Transverse colon (tissue), 4 donors: ENCODE results near the gene IGSF21. TPM values are rescaled to one million over a fixed set of nuclear protein-coding genes. Genes with fewer than 3 reads are reported as not detected.

Source experiments
- DNase-seq: peaks from one replicate; pipeline ENCODE4 v3.0.0-alpha.2; 2019
- H3K27ac ChIP-seq, 4 donors: fragments of 200-600 bp; sonication (generic); 2 replicates each; pipeline ENCODE4 v1.5.1; 2016 to 2018; ENCODE audit warnings: inconsistent platforms in 4 of 4
- H3K27me3 ChIP-seq: fragments of 200-600 bp; sonication (generic); 2 replicates; pipeline ENCODE4 v1.5.1; 2017; ENCODE audit warnings: inconsistent platforms
- H3K36me3 ChIP-seq, 4 donors: fragments of 200-600 bp; sonication (generic); 2 replicates each; pipeline ENCODE4 v1.5.1; 2017 to 2019; ENCODE audit warnings: inconsistent platforms in 4 of 4
- H3K4me1 ChIP-seq, 4 donors: fragments of 200-600 bp; sonication (generic); 2 replicates each; pipeline ENCODE4 v1.5.1; 2017 to 2020; ENCODE audit warnings: inconsistent platforms in 4 of 4
- H3K4me3 ChIP-seq, 4 donors: fragments of 200-600 bp; sonication (generic); 1 replicate in 1 of 4; 2 replicates in 3 of 4; pipeline versions ENCODE4 v1.5.1 to v1.6.1; 2017 to 2019; ENCODE audit warnings: inconsistent platforms in 4 of 4
- H3K9me3 ChIP-seq, 2 donors: fragments of 200-600 bp; sonication (generic); 2 replicates each; pipeline ENCODE4 v1.5.1; 2017 to 2019; ENCODE audit warnings: inconsistent platforms in 2 of 2
- EP300 ChIP-seq: sonication (generic); formaldehyde crosslinking; IDR thresholded peaks from one replicate; pipeline ENCODE4 v1.6.1; 2017; ENCODE audit warnings: antibody characterized with exemption, low read depth
- POLR2A ChIP-seq: fragments of 450-650 bp; IDR thresholded peaks from one replicate; pipeline ENCODE4 v1.6.1; 2016; ENCODE audit warnings: antibody characterized with exemption, mild to moderate bottlenecking, moderate library complexity
- POLR2AphosphoS5 ChIP-seq, 3 donors: sonication (generic); formaldehyde crosslinking; IDR thresholded peaks; one replicate each; pipeline ENCODE4 v1.6.1; 2016; ENCODE audit warnings: antibody characterized with exemption in 3 of 3
- WGBS, 2 donors: methylation state at CpG; one replicate each; pipeline ENCODE4 v1.1.5; 2018; ENCODE audit warnings: low coverage in 1 of 2; 5-methylcytosine and 5-hydroxymethylcytosine counted together
- in situ Hi-C, 4 donors: fragments of 200-750 bp; cut with MboI; loops; one replicate each; pipeline versions ENCODE4 v1.15.0 to v1.15.1; 2017; ENCODE audit warnings: low sequenced_read_pairs in 3 of 4, low pct_ligation_motif_present in 1 of 4, low pct_unique_long_range_greater_than_20kb in 1 of 4
- intact Hi-C: fragments of 100-400 bp; cut with DNase I; formaldehyde crosslinking; loops from one replicate; pipeline ENCODE4 v1.15.1; 2023; ENCODE audit warnings: low total_unique reads
- total RNA-seq, 4 donors: library from RNA; depleted of rRNA; stranded (reverse); fragments of >200 nt; gene quantifications; one replicate each; pipeline ENCODE4 v1.1.0, GENCODE V29; 2016
- TF ChIP-seq, protein P1 (sequence below), 5 experiments: fragments of 200-600 bp in 3 of 5; fragments of 450-650 bp in 2 of 5; sonication (generic) in 3 of 5; IDR thresholded peaks; 1 replicate in 2 of 5; 2 replicates in 3 of 5; pipeline ENCODE4 v1.5.1; 2016 to 2017; ENCODE audit warnings: antibody characterized with exemption in 5 of 5, inconsistent platforms in 3 of 5, mild to moderate bottlenecking in 2 of 5, moderate library complexity in 1 of 5

The IGSF21 gene
- total RNA-seq, 4 donors from 2014 or later: 1.1 to 6.8 (median 1.6) TPM; not detected in 1

DNA sequence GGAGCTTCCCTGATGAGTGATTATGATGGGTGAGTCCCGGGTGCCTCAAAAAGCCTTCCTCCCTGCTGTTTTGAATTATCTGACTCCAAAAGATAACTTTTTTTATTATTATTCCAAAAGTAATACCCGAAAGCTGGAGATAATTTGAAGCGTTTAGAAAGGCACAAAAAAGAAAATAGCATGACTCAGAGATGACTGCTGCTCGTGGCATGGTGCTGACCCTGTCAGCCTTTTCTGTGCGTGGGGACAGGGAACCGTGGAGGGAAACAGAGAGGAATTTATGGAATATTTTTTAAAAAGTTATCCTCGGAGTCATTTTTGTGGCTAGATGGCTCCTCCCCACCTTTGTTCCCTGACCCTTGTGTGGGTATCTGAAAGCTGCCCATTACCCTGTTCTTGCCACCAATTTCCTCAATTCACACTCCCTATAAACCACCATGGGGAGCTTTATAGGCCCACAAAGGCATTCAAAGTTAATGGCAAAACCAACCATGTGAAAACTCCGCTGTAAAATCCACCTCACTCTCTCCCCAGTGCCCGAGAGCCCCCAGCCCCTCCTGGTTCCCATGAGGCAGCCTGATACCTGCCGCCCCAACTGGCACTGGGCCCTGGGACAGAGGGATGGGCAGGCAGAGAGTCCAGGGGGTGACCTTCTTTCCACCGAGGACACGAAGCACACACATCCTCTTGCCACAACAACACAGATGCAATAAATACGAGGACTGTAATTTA lies 37.5 kb downstream of the IGSF21 start:
- intact Hi-C loops: no loop called here
- TF ChIP-seq POLR2AphosphoS5 (IDR thresholded peaks at IDR 0.05) (no peak), POLR2A (no peak), EP300 (no peak)
- TF ChIP-seq, protein P1, sequence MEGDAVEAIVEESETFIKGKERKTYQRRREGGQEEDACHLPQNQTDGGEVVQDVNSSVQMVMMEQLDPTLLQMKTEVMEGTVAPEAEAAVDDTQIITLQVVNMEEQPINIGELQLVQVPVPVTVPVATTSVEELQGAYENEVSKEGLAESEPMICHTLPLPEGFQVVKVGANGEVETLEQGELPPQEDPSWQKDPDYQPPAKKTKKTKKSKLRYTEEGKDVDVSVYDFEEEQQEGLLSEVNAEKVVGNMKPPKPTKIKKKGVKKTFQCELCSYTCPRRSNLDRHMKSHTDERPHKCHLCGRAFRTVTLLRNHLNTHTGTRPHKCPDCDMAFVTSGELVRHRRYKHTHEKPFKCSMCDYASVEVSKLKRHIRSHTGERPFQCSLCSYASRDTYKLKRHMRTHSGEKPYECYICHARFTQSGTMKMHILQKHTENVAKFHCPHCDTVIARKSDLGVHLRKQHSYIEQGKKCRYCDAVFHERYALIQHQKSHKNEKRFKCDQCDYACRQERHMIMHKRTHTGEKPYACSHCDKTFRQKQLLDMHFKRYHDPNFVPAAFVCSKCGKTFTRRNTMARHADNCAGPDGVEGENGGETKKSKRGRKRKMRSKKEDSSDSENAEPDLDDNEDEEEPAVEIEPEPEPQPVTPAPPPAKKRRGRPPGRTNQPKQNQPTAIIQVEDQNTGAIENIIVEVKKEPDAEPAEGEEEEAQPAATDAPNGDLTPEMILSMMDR (IDR thresholded peaks at IDR 0.05): no peak
- in situ Hi-C loops: no loop called here
- peak; percentile 59 for DNase-seq
- Histone ChIP-seq H3K27me3 (no peaks in the 10 kb centered on the region), H3K9me3 (no peaks in the 10 kb centered on the region), H3K27ac (peak overlapping the region in 3 of 4 donors; percentile 11 to 31 (median 13)), H3K4me1 (peaks cover 0 to 12% (median 5%) of the 10 kb centered on the region in 4 donors), H3K36me3 (no peaks in the 10 kb centered on the region), H3K4me3 (no peak overlapping the region)
- 28 to 36% methylated on average over 6 to 13 of the region's 13 CpGs for WGBS, 2 donors

- H3K27ac ChIP-seq: peak overlapping the region in 2 of 4 donors; percentile 9 to 31
- DNase-seq: peak; percentile 45
- H3K4me1 ChIP-seq: peaks cover 0 to 12% (median 5%) of the 10 kb centered on the region in 4 donors
- H3K9me3 ChIP-seq: no peaks in the 10 kb centered on the region
- H3K27me3 ChIP-seq: no peaks in the 10 kb centered on the region
- WGBS, 2 donors: 57% methylated on average over 8 of the region's 8 CpGs; no CpG with 5 or more reads in 1 of the 2 donors
- no peaks in the 10 kb centered on the region for H3K36me3 ChIP-seq
- intact Hi-C loops (no loop called here), in situ Hi-C loops (no loop called here)
- H3K4me3 ChIP-seq: no peak overlapping the region
- TF ChIP-seq POLR2AphosphoS5 (IDR thresholded peaks at IDR 0.05) (no peak), POLR2A (no peak), EP300 (no peak)
- TF ChIP-seq, protein P1 (IDR thresholded peaks at IDR 0.05): no peak
Measured at GRCh38 chr1:18145851-18146618, 38.4 kb downstream of the IGSF21 start.

DNA sequence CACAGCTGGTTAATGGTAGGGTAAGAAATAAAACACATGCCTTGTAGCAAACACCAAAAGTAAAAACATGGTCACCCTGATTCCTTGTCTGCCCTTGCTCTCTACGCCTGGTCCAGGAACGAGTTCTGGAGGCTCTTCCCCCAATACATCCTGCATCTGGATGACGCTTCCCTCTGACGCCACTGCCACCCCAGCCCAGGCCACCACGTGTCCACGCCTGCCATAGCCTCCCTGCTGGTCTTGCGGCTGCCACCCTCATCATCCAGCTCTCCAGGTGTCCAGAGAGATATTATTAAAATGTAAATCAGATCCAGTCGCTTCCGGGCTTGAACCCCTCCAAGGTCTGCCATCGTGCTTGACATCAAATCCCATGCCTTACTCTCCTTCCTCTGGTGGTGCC lies 39.3 kb downstream of the IGSF21 start:
- peaks cover 0 to 12% (median 5%) of the 10 kb centered on the region in 4 donors for H3K4me1 ChIP-seq
- in situ Hi-C loops (no loop called here), intact Hi-C loops (no loop called here)
- no peak overlapping the region for H3K27ac ChIP-seq
- 84 to 85% methylated on average over 9 to 10 of the region's 10 CpGs for WGBS, 2 donors
- H3K36me3 ChIP-seq: no peaks in the 10 kb centered on the region
- H3K9me3 ChIP-seq: no peaks in the 10 kb centered on the region
- TF ChIP-seq POLR2AphosphoS5 (IDR thresholded peaks at IDR 0.05) (no peak), EP300 (no peak), POLR2A (no peak)
- TF ChIP-seq, protein P1 (IDR thresholded peaks at IDR 0.05): no peak
- no peaks in the 10 kb centered on the region for H3K27me3 ChIP-seq
- no peak overlapping the region for H3K4me3 ChIP-seq
- no peak for DNase-seq

DNA sequence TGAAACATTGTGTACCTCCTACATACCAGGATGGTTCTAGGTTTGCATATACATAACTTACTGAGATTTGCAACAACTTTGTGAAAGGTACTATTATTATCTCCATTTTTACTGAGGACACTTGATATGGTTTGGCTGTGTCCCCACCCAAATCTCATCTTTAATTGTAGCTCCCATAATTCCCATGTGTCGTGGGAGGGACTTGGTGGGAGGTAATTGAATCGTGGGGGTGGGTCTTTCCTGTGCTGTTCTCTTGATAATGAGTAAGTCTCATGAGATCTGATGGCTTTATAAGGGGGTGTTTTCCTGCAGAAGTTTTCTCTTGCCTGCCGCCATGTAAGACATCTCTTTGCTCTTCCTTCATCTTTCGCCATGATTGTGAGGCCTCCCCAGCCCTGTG lies 40.1 kb downstream of the IGSF21 start:
- Histone ChIP-seq H3K36me3 (no peaks in the 10 kb centered on the region), H3K27me3 (no peaks in the 10 kb centered on the region), H3K4me1 (peaks cover 0 to 12% (median 5%) of the 10 kb centered on the region in 4 donors), H3K27ac (no peak overlapping the region), H3K9me3 (no peaks in the 10 kb centered on the region), H3K4me3 (no peak overlapping the region)
- in situ Hi-C loops: no loop called here
- TF ChIP-seq, protein P1 (IDR thresholded peaks at IDR 0.05): no peak
- TF ChIP-seq EP300 (no peak), POLR2A (no peak), POLR2AphosphoS5 (IDR thresholded peaks at IDR 0.05) (no peak)
- 73 to 83% methylated on average over 3 to 4 of the region's 4 CpGs for WGBS, 2 donors
- DNase-seq: no peak
- intact Hi-C loops: no loop called here
